Heart right ventricle (tissue), 16 donors: ENCODE measurements around the gene HOXA10. TPM values are rescaled to one million over a fixed set of nuclear protein-coding genes. Genes with fewer than 3 reads are reported as not detected.

Experiments used
- ATAC-seq, 8 donors: fragments of 200-7000 bp; cut with Tn5 transposase; one replicate each; pipeline ENCODE4 v1.9.1; 2020; ENCODE audit warnings: mild to moderate bottlenecking in 8 of 8, moderate library complexity in 8 of 8, moderate number of reproducible peaks in 1 of 8
- DNase-seq, 2 donors: peaks; one replicate each; pipeline ENCODE4 v3.0.0-alpha.2; 2020
- H3K27ac ChIP-seq, 10 donors: fragments of 200-600 bp; sonication (generic) in 2 of 10; one replicate each; pipeline versions ENCODE4 v1.5.0 to v1.8.0; 2020 to 2022; ENCODE audit warnings: mild to moderate bottlenecking in 3 of 10
- H3K27me3 ChIP-seq, 7 donors: fragments of 200-600 bp; one replicate each; pipeline ENCODE4 v1.8.0; 2021 to 2022; ENCODE audit warnings: mild to moderate bottlenecking in 2 of 7
- H3K36me3 ChIP-seq, 9 donors: fragments of 200-600 bp; sonication (generic) in 1 of 9; one replicate each; pipeline versions ENCODE4 v1.5.0 to v1.8.0; 2020 to 2022; ENCODE audit warnings: mild to moderate bottlenecking in 2 of 9
- H3K4me1 ChIP-seq, 9 donors: fragments of 200-600 bp; sonication (generic) in 1 of 9; one replicate each; pipeline versions ENCODE4 v1.5.0 to v1.8.0; 2020 to 2022; ENCODE audit warnings: mild to moderate bottlenecking in 4 of 9
- H3K4me3 ChIP-seq, 10 donors: fragments of 200-600 bp; sonication (generic) in 2 of 10; one replicate each; pipeline versions ENCODE4 v1.5.0 to v1.8.0; 2020 to 2022; ENCODE audit warnings: mild to moderate bottlenecking in 7 of 10, moderate library complexity in 2 of 10
- H3K9me3 ChIP-seq, 11 donors: fragments of 200-600 bp in 10 of 11; sonication (generic) in 2 of 11; one replicate each; pipeline versions ENCODE4 v1.5.0 to v1.8.0; 2013 to 2022; ENCODE audit warnings: mild to moderate bottlenecking in 2 of 11, control low read depth in 1 of 11, moderate library complexity in 1 of 11
- CTCF ChIP-seq, 9 donors: fragments of 200-600 bp; sonication (generic) in 2 of 9; IDR thresholded peaks; one replicate each; pipeline versions ENCODE4 v1.5.0 to v1.8.0; 2021 to 2022; ENCODE audit warnings: antibody characterized with exemption in 9 of 9, mild to moderate bottlenecking in 5 of 9, moderate library complexity in 1 of 9
- WGBS, 2 donors: extraction: QIAGEN DNeasy Blood & Tissue Kit; methylation state at CpG; one replicate each; pipeline ENCODE4 v1.1.7; 2013; ENCODE audit warnings: inconsistent platforms in 1 of 2; 5-methylcytosine and 5-hydroxymethylcytosine counted together
- intact Hi-C, 10 donors: fragments of 100-400 bp; cut with DNase I; formaldehyde crosslinking; loops; one replicate each; pipeline versions ENCODE4 v1.11.1 to v1.14.2; 2022
- polyA plus RNA-seq, 2 donors: library from polyadenylated mRNA; stranded (reverse); fragments of 200-250 nt; gene quantifications; one replicate each; pipeline ENCODE4 v1.2.3, GENCODE V29; 2013
- total RNA-seq, 10 donors: library from RNA; stranded (reverse); fragmentation: NEBNext Ultra II Directional in 3 of 10; extraction: Animal tissue kit (Norgen Biotek cat#: 25700) in 3 of 10; gene quantifications; one replicate each; pipeline versions ENCODE4 v1.2.1 to v1.2.4, GENCODE V29; 2021 to 2023
- donor health status: Arrhythmogenic right ventricular cardiomyopathy.
- donor health status: ischemic (EF 13 %, LVEDD 7.1; RV severe dilation, severe dysfunction).
- donor health status: healthy with polysubstance abuse.
- donor health status: DM: no; HTN: yes; CAD: no.
- donor health status: DM: no; HTN: no; CAD: no.
- donor health status: ischemic (EF 25% LVEDD 6.9; RV normal size, moderate dysfunction).
- donor health status: ischemic (EF 25% LVEDD 5.7; RV mildly dilated, moderate dysfunction).
- donor health status: healthy.
- donor health status: DM: yes; HTN: yes; CAD: no.
- donor health status: Ischemic cardiomyopathy.
- donor health status: ischemic (EF 35%, LVEDD 5.7; RV mildly dilated, moderate dysfunction).
- donor health status: nonischemic (EF 11% LVEDD 7.7; RV severe dilation, severe dysfunction).
- donor health status: DM: yes; HTN: yes; CAD: no.
- donor health status: PGD.
- donor health status: ischemic (EF 29% LVEDD 5.4; RV normal size, mild dysfunction).
- donor health status: nonischemic (EF 23%, LVEDD 6.1; RV moderate dilation, normal function).

HOXA10 gene
- total and polyA plus RNA-seq, 12 donors, result 0.03 to 0.19 TPM; not detected in 10

- Histone ChIP-seq H3K27ac (no peak overlapping the region), H3K36me3 (no peaks in the 10 kb centered on the region), H3K27me3 (peaks cover 46 to 100% (median 100%) of the 10 kb centered on the region in 7 donors), H3K4me1 (peaks cover 0 to 36% (median 13%) of the 10 kb centered on the region in 9 donors), H3K9me3 (no peaks in the 10 kb centered on the region), H3K4me3 (no peak overlapping the region)
- 17 to 24% methylated on average over 53 of the region's 53 CpGs for WGBS, 2 donors
- TF ChIP-seq CTCF (IDR thresholded peaks at IDR 0.05), result no peak
- DNase-seq, result no peak
- intact Hi-C loops, result no loop called here
- ATAC-seq, result no peak
Measured at GRCh38 chr7:27139334-27140125, 34.6 kb downstream of the HOXA10 start.

GRCh38 chr7:27138985-27139333 lies 35.2 kb downstream of the HOXA10 start:
- 24 to 31% methylated on average over 11 of the region's 11 CpGs for WGBS, 2 donors
- Histone ChIP-seq H3K4me1 (peaks cover 0 to 32% (median 13%) of the 10 kb centered on the region in 9 donors), H3K27me3 (peaks cover 41 to 100% (median 100%) of the 10 kb centered on the region in 7 donors), H3K27ac (no peak overlapping the region), H3K4me3 (no peak overlapping the region), H3K36me3 (no peaks in the 10 kb centered on the region), H3K9me3 (no peaks in the 10 kb centered on the region)
- ATAC-seq (no peak), DNase-seq (no peak)
- intact Hi-C loops, result no loop called here
- TF ChIP-seq CTCF (IDR thresholded peaks at IDR 0.05), result no peak

- no peak for ATAC-seq
- intact Hi-C loops, result no loop called here
- no peak for TF ChIP-seq CTCF (IDR thresholded peaks at IDR 0.05)
- WGBS, 2 donors, result 56 to 69% methylated on average over 1 of the region's 1 CpG
- DNase-seq, result no peak
- Histone ChIP-seq H3K4me3 (no peak overlapping the region), H3K27me3 (peaks cover 36 to 100% (median 100%) of the 10 kb centered on the region in 7 donors), H3K4me1 (peaks cover 0 to 27% (median 13%) of the 10 kb centered on the region in 9 donors), H3K27ac (no peak overlapping the region), H3K36me3 (no peaks in the 10 kb centered on the region), H3K9me3 (no peaks in the 10 kb centered on the region)
Measured at GRCh38 chr7:27138472-27138871, 35.6 kb downstream of the HOXA10 start.

- intact Hi-C loops, result no loop called here
- Histone ChIP-seq H3K36me3 (no peaks in the 10 kb centered on the region), H3K9me3 (no peaks in the 10 kb centered on the region), H3K4me1 (peaks cover 0 to 20% (median 6%) of the 10 kb centered on the region in 9 donors), H3K4me3 (no peak overlapping the region), H3K27ac (no peak overlapping the region), H3K27me3 (peaks cover 32 to 100% (median 100%) of the 10 kb centered on the region in 7 donors)
- 40 to 43% methylated on average over 2 of the region's 2 CpGs for WGBS, 2 donors
- ATAC-seq (no peak), DNase-seq (no peak)
- no peak for TF ChIP-seq CTCF (IDR thresholded peaks at IDR 0.05)
Measured at GRCh38 chr7:27137640-27138315, 36.3 kb downstream of the HOXA10 start.
